Esophagus muscularis mucosa (tissue), 4 donors: Measurements from ENCODE around the gene PSME3IP1.

Source experiments
- CTCF ChIP-seq, 3 experiments: fragments of 200-600 bp in 2 of 3; fragments of 450-650 bp in 1 of 3; sonication (generic) in 2 of 3; IDR thresholded peaks; one replicate each; pipeline ENCODE4 v1.5.1; 2017 to 2019; ENCODE audit warnings: antibody characterized with exemption in 3 of 3, mild to moderate bottlenecking in 2 of 3, moderate library complexity in 1 of 3
- EP300 ChIP-seq: sonication (generic); formaldehyde crosslinking; IDR thresholded peaks from one replicate; pipeline ENCODE4 v1.6.1; 2017; ENCODE audit warnings: antibody characterized with exemption
- POLR2A ChIP-seq: fragments of 450-650 bp; IDR thresholded peaks from one replicate; pipeline ENCODE4 v1.6.1; 2017; ENCODE audit warnings: antibody characterized with exemption, moderate library complexity, mild to moderate bottlenecking, low read depth

- TF ChIP-seq CTCF (IDR thresholded peaks at IDR 0.05) (no peak), EP300 (no peak), POLR2A (no peak)
Observed at GRCh38 chr16:57166951-57167350, 18.9 kb downstream of the PSME3IP1 start.
